HS-5 (cell line): ENCODE results near the gene DNTT.
"Not testable (repeated sequence)": the region's sequence is repeated elsewhere in the genome, so short reads cannot be mapped to it uniquely, and the experiment has no call there.

Source experiments
- DNase-seq: peaks from one replicate; pipeline ENCODE4 v3.0.0-alpha.2; 2012; ENCODE audit warnings: low read depth

Gene DNTT

GRCh38 chr10:96276426-96276825 is 27.8 kb upstream of the DNTT start:
- no peak for DNase-seq

DNA sequence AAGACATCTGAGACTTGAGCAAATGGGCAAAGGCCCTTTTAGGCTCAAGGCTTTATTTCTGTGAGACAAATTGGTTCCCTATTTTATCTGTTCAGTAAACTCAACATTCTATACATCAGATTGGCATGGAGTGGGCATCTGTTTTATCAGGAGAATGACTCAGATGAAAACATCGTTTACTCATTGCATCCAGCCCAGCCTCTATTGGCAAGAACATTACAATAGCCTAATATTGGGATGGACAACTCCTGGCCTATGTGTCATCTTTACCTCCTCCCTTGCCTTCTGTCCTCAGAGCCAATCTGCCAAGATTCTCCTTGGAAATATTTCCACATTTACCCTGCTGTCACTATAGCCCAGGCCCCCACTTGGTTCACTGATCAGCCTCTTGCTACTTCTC is 27.4 kb upstream of the DNTT start:
- DNase-seq = peak; percentile 15

GRCh38 chr10:96279191-96279641 is 25.0 kb upstream of the DNTT start:
- no peak for DNase-seq

GRCh38 chr10:96280859-96281258 is 23.4 kb upstream of the DNTT start:
- no peak for DNase-seq

GRCh38 chr10:96281444-96282029 is 22.7 kb upstream of the DNTT start:
- DNase-seq = no peak

DNA sequence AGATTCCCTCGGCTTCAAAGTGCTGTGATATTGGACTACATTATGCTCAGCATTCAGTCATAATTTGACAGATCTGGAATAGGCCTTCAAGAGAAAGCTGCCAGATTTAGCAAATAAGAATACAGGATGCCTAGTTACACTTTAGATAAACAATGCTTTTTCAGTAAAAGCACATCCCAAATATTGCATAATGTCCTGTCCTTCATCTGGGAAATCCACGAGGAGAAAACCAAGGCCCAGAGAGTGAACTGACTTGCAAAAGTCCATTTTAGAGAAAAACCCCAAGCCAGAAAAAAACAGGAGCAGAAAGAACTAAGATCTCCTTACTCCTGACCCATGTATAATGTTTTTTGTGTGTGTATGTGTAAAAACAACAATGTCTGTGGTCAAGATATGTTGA is 20.9 kb upstream of the DNTT start:
- DNase-seq = no peak

DNA sequence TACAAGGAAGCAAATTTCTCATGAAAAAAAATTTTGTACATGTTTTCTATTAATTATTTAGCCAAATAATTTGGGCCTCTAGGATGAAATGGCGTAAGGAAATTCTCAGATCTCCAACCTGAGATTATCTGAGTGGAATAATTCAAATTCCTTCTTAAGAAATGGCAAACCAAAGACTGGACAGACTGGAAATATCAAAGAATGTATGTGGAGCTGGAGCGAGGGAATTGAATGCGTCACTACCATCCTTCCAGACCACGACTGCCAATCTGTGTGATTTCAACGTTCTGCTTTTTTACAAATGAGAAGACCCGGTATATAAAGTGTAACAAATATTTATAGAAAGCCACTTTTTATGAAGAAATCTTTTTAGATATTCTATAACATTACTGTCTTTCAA is 20.5 kb upstream of the DNTT start:
- no peak for DNase-seq

- DNase-seq = no peak
These were observed 18.9 kb upstream of the DNTT start for GRCh38 chr10:96285331-96285752.

- DNase-seq = no peak
These were observed 16.7 kb upstream of the DNTT start for GRCh38 chr10:96287392-96288105.

GRCh38 chr10:96288151-96288621 is 16.0 kb upstream of the DNTT start:
- no peak for DNase-seq

DNA sequence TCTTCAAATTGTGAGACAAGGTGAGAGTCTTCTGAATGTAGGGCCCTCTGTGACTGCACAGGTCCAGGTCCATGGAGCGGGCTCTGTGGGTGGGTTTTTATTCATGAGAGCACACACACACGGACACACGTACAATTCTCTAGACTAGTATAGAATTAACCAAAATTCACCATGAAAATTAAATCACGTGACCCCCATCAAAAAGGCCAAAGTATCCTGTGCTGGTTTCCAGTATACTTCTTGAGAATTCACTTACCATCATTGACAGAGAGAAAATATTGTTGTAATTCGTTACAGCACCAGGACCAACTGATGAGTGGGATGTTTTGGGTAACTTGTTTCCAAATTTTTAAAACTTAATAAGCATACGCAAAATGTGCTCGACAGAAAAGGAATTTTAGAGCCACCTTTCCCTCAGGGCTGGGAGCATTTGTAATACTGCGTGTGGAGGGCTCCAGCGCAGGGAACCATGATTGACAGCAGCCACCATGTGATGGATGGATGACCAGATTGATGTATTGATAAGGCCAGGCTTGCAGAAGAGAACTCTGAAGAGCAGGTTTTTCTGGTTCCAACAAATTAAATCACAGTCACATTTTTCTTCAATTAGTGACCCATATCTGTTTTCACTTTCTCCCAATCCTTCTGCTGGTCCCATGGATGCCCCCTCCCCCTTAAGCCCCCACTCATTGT is 14.9 kb upstream of the DNTT start:
- DNase-seq = no peak

DNA sequence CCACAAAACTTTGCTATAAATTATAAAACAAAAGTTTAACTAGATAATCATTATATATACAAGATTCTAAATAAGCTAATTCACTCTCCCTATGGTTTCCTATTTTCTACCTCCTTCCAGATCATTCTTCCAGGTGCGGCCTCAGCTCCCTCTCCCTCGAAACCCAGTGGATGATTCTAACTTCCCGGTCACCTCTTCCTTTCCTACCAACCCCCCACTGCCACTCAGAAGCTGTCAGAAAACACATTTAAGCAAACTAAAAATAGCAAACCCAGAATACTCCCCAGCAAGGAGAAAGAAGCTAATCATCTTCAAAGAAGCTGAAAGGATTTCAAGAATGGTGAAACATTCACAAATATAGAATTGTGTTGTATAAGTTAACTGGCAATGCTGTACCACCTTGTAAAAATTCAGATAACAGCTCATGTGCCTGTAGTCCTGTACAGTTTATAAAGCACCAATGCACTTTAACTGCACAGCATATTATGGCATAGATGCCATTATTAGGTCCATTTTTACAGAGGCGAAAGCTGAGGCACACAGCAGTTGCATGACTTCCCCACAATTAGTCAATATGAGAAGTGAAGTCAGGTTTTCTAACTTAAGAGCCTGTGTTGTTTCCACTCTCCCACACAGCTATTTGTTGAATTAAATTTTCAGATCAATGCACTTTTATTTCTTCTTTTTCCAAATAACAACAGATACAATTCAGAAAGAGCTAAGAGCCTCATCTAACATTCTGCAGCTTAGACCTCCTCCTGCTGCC is 13.7 kb upstream of the DNTT start:
- no peak for DNase-seq

DNA sequence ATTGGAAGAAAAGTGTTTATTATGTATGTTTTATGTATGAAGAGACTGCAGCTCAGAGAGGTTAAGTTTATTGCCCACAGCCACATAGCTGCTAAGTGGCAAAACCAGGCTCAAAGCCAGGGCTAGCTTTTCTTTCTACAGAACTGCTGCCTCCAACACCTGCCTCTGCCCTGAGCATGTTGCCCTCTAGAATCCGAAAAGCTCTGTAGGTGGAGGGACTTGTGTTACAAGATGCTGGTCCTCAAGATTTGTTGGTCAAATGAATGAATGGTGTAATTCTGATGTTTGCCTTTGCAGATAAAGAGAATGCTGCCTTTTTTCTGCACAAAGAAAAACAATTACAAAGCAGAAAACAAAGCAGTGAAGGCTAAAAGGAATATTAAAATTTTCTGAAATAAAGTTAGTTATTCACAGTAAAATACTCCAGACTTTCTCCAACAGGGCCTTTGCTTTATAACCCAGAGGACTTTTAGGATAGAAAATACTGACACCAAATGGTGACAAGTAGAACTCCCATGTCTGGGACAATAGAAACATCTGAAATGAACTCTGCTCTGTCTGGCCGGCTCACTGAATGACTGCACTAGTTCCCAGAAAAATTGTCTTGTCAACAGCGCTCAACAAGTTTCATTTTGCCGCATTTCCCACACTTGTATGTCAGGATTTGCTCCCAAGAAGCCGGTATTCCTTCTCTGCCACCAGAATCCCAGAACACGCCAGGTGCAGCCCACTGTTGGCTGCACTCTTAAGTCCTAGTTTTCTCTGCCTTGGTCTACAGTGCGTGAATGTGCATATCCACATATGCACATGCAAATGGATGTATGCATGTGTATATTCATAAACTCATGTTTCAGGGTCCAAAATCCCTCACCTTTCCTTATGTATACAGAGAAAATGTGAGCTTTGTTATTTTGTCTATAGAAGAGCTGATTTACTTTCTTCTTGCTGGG is 11.0 kb upstream of the DNTT start:
- peak; percentile 15 for DNase-seq

GRCh38 chr10:96295475-96295874 is 8.8 kb upstream of the DNTT start:
- no peak for DNase-seq

DNA sequence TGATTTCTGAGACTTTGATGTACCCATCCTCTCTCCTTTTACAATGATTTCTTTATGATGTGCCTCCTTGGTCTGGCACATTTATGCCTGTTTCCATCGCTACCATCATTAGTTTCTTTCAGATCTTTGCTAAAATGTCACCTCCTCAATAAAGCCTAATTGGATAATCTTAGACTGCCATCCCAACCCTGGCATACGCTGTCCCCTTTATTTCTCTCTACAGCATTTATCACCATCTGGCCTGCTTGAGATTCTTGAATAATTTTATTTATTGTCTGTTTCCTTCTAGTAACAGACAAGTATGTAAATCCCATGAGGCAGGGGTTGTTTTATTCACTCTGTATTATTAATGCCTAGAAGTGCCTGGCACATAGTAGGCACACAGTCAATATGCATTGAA is 6.7 kb upstream of the DNTT start:
- DNase-seq = no peak

GRCh38 chr10:96298362-96298761 is 5.9 kb upstream of the DNTT start:
- DNase-seq = no peak

DNA sequence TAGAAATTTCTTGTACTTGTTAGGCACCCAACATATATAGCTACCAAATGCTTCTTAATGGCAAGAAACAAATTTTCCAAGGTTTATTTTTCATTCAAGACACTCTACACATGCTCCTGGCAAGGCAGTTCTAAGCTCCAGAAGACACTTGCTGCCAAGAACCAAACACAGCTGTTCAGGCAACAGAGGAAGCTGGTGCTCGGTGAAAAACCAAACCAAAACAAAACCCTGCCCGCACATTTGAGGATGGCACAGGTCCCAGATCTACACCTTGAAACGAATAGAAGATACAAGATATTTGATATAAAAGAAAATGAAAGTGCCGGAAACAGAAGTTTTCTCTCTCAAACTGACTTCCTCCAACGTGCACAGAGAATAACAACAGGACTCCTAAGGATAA is 4.9 kb upstream of the DNTT start:
- no peak for DNase-seq

DNA sequence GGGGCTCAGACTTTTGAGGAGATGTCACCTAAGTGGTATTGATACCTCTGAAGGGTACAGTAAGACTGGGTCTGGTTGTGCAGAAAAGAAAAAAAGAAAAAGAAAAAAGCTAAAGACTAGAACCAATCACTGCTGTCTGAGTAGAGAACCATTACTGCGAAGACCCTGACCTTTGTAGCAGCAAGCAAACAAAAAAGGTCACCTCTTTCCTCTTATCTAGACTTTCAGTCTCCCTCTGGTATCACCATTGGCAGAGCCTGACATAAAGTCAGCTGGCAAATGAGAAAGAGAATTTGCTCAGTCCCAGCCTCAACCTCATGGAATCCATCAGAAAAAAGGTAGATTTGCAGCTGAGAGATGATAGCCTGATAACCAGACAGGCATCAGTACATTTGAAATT is 2.6 kb upstream of the DNTT start:
- DNase-seq = no peak

- DNase-seq = no peak
These were observed 785 bp downstream of the DNTT start for GRCh38 chr10:96305019-96305418.

DNA sequence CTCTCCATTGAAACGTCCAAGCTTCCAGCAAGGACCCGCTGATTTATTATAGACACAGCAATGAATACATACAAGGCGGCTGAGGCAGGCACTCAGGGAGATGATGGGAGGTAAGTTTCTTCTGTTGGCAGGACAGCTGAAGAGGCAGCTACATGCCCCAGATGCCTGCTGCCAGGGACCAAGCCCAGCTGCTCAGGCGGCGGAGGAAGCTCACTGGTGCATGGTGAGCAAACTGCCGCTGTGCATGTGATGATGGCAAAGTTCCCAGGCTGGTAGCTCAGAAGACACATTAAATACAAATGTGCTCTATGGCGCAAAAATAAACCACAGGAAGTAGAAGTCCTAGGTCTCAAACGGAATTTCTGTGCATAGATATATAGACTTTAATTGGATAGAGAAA is 2.3 kb downstream of the DNTT start:
- no peak for DNase-seq

GRCh38 chr10:96308854-96309253 is 4.6 kb downstream of the DNTT start:
- not testable (repeated sequence) for DNase-seq
